Stimulated activated CD4-positive, alpha-beta T cell treated with anti-CD3 and anti-CD28 coated beads, Interleukin-1b, Interleukin-23, amount 100 ng/mL, for 4 hours (primary cell): ENCODE measurements around the gene GNG4.

Experiments
- DNase-seq, 2 donors: peaks; one replicate each; pipeline ENCODE4 v3.0.0-alpha.2; 2020; ENCODE audit warnings: low read depth in 2 of 2

The GNG4 gene

DNA sequence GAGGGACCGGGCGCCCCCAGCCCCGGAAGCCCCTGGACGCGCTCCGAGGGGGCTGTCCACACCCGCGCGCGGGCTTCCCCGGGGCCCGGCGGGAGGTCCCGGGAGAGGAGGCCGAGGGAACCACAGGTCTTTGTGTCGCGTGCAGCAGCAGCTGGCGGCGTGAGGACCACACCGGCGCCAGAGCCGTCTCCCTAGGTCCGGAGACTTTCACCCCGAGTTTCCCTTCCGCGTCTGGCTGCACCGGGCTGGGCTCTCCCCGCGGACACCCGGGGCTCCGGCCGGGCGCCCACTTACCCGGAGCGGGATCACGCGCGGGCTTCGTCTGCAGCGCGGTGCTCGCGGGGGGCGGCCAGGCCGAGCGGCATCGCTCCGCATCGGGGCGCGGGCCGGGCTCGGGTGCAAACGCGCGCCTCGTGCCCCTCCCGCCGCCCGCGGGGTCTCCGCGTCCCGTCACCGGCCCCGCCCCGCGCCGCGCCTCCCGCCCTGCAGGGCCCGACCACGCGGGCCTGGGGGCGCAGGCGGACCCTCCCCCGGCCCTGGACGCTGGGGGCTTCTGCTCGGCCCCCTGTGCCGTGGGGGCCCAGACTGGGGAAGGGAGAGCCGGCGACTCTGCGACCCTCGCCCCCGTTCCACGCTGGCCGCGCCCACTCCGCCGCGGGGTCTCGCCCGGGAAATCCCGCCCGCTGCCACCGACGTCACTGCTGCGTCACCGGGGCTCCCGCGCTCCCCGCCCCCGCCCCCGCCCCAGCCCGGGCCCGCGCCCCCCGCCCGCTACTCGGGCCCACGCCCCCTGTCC lies at the start of gene GNG4:
Gene GNG4, minus strand, starts transcription at position 417 of the 796 bp plus-strand sequence. CDS start 65,946 bp downstream, outside the sequence.
- peak; percentile 30 to 32 for DNase-seq

GRCh38 chr1:235697508-235697907 lies 47.9 kb upstream of the GNG4 start:
- no peak for DNase-seq

GRCh38 chr1:235689356-235689755 lies 39.8 kb upstream of the GNG4 start:
- DNase-seq = no peak

- DNase-seq = no peak
These were observed 38.5 kb upstream of the GNG4 start for GRCh38 chr1:235688096-235688495.

GRCh38 chr1:235683653-235684052 lies 34.1 kb upstream of the GNG4 start:
- no peak for DNase-seq

GRCh38 chr1:235682216-235682615 lies 32.6 kb upstream of the GNG4 start:
- DNase-seq = no peak

DNA sequence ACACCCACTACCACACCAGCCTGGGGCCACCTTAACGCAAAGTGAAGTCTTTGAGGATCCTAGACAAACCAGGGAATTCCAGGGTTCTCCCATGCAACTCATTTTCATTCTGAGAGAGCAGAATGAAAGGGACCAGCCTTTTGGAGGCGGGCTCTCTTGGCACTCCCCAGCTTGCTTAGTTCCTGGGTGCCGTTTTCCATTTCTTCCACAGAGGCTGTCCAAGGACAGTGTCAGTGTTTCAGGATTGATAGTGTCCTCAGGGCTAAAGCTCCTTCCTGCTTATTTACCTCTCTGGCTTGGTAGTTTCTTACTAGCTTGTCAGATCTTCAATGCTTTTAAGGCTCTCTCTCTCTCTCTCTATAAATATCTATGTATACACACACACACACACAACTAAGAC lies 30.1 kb upstream of the GNG4 start:
- DNase-seq = no peak

- DNase-seq = no peak
These were observed 29.4 kb upstream of the GNG4 start for GRCh38 chr1:235679005-235679404.

- no peak for DNase-seq
These were observed 25.7 kb upstream of the GNG4 start for GRCh38 chr1:235675152-235675890.

DNA sequence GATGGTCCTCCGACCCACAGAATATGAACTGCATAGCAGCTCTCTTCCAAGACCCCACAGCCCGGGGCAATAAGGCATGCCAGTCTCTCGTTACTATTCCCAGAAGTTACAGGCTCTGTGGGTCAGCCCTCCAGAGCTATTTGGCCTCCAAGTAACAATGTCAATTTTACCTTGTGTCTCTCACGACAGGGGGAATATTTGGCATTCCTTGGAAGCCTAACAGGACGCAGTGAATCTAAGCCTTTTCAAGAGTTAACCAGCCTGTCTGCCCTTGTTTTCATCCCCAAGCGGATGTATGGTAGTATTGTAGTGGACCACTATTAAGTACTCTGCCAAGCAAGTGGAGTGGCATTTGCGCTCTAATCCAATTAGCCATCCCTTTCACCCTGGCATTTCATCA lies 24.4 kb upstream of the GNG4 start:
- DNase-seq = no peak

DNA sequence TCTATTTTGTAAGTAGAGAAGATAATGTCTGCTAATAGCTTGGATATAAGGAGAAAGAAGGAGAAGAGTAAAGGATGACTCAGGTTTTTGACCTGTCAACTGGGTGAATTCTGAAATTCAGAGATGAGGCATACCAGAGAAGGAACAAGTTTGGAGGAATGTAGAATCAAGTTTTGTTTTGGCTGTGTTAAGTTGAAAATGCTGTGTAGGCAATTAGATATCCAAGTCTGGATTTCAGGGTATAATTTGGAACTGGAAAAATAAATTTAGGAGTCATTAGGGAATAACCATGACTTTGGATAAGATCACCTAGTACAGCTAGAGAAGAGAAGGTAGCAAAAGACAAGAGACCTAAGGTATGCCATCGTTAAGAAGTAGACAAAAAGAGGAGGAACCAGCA lies 22.4 kb upstream of the GNG4 start:
- no peak for DNase-seq

- no peak for DNase-seq
These were observed 20.7 kb upstream of the GNG4 start for GRCh38 chr1:235670157-235670776.

GRCh38 chr1:235669277-235669676 lies 19.7 kb upstream of the GNG4 start:
- DNase-seq = no peak

DNA sequence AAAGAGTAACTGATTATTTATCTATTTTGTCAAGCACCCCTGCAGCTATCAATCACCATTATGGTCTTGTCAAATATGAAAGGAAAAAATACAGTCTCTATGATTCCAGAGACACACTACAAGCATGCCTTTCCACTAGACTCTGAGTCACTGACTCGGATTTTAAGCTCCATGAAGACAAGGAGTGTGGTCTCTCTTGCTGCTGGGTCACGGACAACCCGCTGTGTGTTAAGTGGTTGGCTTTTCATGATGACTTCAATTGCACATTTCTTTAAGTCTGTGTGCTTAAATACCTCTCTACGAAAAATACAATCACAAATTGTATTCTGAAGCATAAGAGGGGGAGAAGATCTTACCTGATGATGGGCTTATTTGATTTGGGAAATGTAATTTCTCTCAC lies 14.0 kb upstream of the GNG4 start:
- no peak for DNase-seq

- no peak for DNase-seq
These were observed 12.0 kb upstream of the GNG4 start for GRCh38 chr1:235661568-235661967.

DNA sequence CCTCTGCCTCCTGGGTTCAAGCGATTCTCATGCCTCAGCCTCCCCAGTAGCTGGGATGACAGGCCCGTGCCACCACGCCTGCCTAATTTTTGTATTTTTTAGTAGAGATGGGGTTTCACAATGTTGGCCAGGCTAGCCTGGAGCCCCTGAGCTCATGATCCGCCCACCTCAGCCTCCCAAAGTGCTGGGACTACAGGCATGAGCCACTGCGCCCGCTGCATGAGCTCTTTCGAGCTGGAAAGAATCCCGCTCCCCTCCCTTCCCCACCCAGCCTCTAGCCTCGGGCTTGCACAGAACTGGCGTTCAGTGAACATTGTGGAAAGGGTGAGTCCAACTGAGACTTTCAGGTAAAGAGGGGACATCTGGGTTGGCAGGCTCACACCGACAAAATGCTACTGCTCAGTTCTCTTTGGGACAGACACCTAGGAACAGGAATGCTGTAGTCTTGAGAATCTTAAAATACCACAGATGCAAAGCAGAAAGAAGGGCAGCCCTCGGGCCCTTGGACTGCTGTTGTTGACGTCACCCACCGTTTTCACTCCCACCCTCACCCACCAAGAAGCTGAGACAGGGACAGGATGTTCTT lies 9.7 kb upstream of the GNG4 start:
- DNase-seq = no peak

DNA sequence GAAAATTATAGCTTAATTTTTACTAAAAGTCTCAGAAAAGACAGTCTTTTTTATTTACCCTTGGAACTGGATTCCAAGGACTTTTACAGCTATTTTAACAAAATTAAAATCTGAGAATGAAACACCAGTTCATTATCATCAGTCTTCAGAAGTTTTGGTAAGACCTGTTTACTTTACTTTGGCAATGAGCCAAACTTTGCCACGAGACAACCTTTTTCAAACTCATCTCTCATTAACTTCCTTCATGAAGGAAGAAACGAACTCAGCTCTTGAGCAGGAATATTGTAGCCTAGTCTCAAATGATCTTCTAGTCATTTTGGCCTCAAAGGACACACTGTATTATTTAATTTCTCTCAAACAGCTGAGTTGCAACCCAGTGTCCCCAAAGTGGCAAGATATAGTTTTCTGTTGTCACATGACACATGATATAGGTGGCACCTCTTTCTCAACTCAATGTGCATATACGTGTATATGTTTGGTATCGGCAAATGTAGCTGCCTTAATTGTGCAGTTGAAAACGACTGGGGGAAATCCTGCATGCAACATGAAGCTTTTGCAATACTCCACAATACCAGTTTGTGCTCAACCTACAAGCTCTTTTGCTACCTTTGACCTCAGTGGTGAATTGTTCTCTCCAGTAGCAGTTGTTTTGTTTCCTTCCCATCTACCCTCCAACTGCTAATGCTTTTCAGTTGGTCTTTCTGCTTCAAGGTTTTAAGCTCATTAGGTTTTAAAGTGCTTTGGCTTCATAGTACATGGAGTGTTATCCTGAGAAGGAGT lies 8.4 kb upstream of the GNG4 start:
- no peak for DNase-seq

DNA sequence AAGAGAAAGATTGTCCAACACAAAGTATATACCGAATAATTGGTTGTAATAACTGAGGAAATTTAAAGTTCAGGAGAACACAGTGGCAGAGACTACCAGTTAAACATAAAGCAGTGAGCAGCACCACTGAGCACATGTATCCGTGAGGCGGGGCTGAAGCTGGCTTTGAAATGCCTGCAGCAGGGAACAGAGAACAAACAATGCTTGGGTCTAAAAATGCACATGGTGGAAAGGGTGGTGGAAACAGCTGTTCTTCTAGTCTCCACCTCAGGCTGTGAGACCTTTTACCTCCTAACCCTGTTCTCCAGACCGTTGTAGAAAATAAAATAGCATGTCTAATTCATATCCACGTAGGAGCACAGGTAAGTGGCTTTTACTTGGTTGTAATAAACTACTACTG lies 7.7 kb upstream of the GNG4 start:
- DNase-seq = no peak

GRCh38 chr1:235652364-235652763 lies 2.8 kb upstream of the GNG4 start:
- no peak for DNase-seq

- DNase-seq = no peak
These were observed 1.7 kb upstream of the GNG4 start for GRCh38 chr1:235651170-235651806.
